ENCODE measurements around the gene TRMT1L. TPM values are rescaled to one million over a fixed set of nuclear protein-coding genes. Genes with fewer than 3 reads are reported as not detected.
A peak's percentile ranks its signal among the peaks of the same experiment; 100 is the strongest.
"Not testable (repeated sequence)": the region's sequence is repeated elsewhere in the genome, so short reads cannot be mapped to it uniquely, and the experiment has no call there.

Gene TRMT1L, protein sequence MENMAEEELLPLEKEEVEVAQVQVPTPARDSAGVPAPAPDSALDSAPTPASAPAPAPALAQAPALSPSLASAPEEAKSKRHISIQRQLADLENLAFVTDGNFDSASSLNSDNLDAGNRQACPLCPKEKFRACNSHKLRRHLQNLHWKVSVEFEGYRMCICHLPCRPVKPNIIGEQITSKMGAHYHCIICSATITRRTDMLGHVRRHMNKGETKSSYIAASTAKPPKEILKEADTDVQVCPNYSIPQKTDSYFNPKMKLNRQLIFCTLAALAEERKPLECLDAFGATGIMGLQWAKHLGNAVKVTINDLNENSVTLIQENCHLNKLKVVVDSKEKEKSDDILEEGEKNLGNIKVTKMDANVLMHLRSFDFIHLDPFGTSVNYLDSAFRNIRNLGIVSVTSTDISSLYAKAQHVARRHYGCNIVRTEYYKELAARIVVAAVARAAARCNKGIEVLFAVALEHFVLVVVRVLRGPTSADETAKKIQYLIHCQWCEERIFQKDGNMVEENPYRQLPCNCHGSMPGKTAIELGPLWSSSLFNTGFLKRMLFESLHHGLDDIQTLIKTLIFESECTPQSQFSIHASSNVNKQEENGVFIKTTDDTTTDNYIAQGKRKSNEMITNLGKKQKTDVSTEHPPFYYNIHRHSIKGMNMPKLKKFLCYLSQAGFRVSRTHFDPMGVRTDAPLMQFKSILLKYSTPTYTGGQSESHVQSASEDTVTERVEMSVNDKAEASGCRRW
- total RNA-seq = 10 to 100 TPM; 18.3 to 67.7 (median 20.9) TPM

DNA sequence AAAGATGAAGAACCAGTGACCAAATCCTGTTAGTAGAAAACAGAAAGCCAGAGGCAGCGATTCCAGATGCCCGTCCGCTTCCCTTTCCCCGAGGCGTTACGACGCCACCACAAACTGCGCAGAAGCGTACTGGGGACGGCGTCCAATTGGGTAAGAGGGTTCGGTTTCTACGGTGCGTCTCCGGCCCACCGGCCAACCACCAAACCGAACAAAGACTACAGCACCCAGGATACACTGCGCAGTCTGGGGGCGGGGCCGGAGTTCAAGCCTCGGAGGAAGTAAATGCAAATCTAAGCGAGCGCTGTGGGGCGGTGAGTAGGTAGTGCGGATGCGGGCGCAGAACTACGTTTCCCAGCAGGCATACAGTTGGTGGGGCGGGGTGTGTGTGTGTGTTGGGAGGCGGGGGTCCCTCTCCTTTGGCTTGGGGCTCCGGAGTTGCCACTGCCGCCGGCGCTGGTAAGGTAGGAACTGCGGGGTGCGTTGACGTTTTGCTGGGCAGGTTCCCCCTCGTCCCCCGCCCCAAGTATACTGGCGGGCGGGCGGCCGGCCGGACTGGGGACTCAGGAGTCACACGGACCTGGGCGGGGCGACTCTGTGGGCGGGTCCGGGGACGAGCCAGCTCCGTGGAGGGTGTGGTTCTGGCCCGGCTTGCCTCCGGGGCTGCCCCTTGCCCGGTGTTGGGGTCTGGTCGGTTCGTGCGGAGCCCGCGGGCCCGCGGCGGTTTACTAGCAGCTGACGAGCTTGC lies at the start of gene TRMT1L, which contains the start of gene SWT1:
TRMT1L (minus strand) TSS at position 100 of the 745 bp plus-strand sequence. CDS start 241 bp downstream, outside the sequence.
SWT1 (plus strand) TSS at position 314 of the 745 bp plus-strand sequence. CDS start 3,675 bp downstream, outside the sequence.
- Histone ChIP-seq H3K4me3 (peak within 1 kb of the TSS; percentile 70 to 95 (median 84)), H3K27me3 (no peaks in the 10 kb centered on the region), H3K36me3 (no peaks in the 10 kb centered on the region), H3K9me3 (no peaks in the 10 kb centered on the region), H3K27ac (peak within 1 kb of the TSS; percentile 97 to 100 (median 98)), H3K4me1 (peaks cover 6 to 29% (median 18%) of the 10 kb centered on the region in 4 donors)
- in situ Hi-C loops (cut with MboI; ENCODE audit: low pct_ligation_motif_present in 1 of 4, low pct_unique_long_range_greater_than_20kb in 1 of 4, low sequenced_read_pairs in 3 of 4) (loop anchor here (10.0 to 25.0 kb wide), 3 partner anchors 158 to 370 kb away; partner anchors contain the start of gene IVNS1ABP (in 1 of the 4)), intact Hi-C loops (cut with DNase I; ENCODE audit: low total_unique reads) (no loop called here)
- no peak for TF ChIP-seq EP300 (IDR thresholded peaks at IDR 0.05; ENCODE audit: low read depth)
- peak; percentile 100 for TF ChIP-seq POLR2AphosphoS5 (IDR thresholded peaks at IDR 0.05)
- TF ChIP-seq POLR2A (IDR thresholded peaks at IDR 0.05) = peak; percentile 99
- TF ChIP-seq, protein P1, sequence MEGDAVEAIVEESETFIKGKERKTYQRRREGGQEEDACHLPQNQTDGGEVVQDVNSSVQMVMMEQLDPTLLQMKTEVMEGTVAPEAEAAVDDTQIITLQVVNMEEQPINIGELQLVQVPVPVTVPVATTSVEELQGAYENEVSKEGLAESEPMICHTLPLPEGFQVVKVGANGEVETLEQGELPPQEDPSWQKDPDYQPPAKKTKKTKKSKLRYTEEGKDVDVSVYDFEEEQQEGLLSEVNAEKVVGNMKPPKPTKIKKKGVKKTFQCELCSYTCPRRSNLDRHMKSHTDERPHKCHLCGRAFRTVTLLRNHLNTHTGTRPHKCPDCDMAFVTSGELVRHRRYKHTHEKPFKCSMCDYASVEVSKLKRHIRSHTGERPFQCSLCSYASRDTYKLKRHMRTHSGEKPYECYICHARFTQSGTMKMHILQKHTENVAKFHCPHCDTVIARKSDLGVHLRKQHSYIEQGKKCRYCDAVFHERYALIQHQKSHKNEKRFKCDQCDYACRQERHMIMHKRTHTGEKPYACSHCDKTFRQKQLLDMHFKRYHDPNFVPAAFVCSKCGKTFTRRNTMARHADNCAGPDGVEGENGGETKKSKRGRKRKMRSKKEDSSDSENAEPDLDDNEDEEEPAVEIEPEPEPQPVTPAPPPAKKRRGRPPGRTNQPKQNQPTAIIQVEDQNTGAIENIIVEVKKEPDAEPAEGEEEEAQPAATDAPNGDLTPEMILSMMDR (IDR thresholded peaks at IDR 0.05) = peak in 1 of 5 experiments; percentile 18
- peak; percentile 99 for DNase-seq
- WGBS, 2 donors (ENCODE audit: low coverage in 1 of 2) = 0% methylated on average over 42 of the region's 63 CpGs; no CpG with 5 or more reads in 1 of the 2 donors

DNA sequence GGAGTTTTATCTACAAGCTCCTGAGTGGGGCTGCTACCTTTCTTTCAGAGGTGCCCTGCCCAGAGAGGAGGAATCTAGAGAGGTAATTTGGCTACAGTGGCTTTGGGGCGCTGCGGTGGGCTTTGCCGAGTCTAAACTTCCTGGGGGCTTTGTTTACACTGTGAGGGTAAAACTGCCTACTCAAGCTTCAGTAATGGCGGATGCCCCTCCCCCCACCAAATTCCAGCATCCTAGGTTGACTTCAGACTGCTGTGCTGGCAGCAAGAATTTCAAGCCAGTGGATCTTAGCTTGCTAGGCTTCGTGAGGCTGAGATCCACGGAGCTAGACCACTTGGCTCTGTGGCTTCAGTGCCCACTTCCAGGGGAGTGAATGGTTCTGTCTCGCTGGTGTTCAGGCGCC lies 44.1 kb upstream of the TRMT1L start:
- no peak overlapping the region for H3K27ac ChIP-seq
- in situ Hi-C loops (cut with MboI; ENCODE audit: low pct_ligation_motif_present in 1 of 4, low pct_unique_long_range_greater_than_20kb in 1 of 4, low sequenced_read_pairs in 3 of 4) = no loop called here
- intact Hi-C loops (cut with DNase I; ENCODE audit: low total_unique reads) = no loop called here
- no peak overlapping the region for H3K4me3 ChIP-seq
- TF ChIP-seq POLR2A (IDR thresholded peaks at IDR 0.05) = no peak
- TF ChIP-seq EP300 (IDR thresholded peaks at IDR 0.05; ENCODE audit: low read depth) = no peak
- peaks cover 0 to 3% of the 10 kb centered on the region in 2 donors for H3K9me3 ChIP-seq
- DNase-seq = no peak
- 94% methylated on average over 8 of the region's 8 CpGs; no CpG with 5 or more reads in 1 of the 2 donors for WGBS, 2 donors (ENCODE audit: low coverage in 1 of 2)
- H3K36me3 ChIP-seq = no peaks in the 10 kb centered on the region
- H3K4me1 ChIP-seq = no peaks in the 10 kb centered on the region
- no peaks in the 10 kb centered on the region for H3K27me3 ChIP-seq

DNA sequence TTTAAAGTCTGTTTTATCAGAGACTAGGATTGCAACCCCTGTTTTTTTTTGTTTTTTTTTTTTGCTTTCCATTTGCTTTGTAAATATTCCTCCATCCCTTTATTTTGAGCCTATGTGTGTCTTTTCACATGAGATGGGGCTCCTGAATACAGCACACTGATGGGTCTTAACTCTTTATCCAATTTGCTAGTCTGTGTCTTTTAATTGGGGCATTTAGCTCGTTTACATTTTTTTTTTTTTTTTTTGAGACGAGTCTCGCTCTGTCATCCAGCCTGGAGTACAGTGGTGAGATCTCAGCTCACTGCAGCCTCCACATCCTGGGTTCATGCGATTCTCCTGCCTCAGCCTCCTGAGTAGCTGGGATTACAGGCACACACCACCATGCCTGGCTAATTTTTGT lies 42.0 kb upstream of the TRMT1L start:
- H3K4me1 ChIP-seq; H3K9me3 ChIP-seq; H3K27me3 ChIP-seq; in situ Hi-C loops (cut with MboI; ENCODE audit: low pct_ligation_motif_present in 1 of 4, low pct_unique_long_range_greater_than_20kb in 1 of 4, low sequenced_read_pairs in 3 of 4); intact Hi-C loops (cut with DNase I; ENCODE audit: low total_unique reads); H3K27ac ChIP-seq; H3K4me3 ChIP-seq; DNase-seq; H3K36me3 ChIP-seq: not testable (repeated sequence)
- 96 to 97% methylated on average over 4 of the region's 4 CpGs for WGBS, 2 donors (ENCODE audit: low coverage in 1 of 2)

DNA sequence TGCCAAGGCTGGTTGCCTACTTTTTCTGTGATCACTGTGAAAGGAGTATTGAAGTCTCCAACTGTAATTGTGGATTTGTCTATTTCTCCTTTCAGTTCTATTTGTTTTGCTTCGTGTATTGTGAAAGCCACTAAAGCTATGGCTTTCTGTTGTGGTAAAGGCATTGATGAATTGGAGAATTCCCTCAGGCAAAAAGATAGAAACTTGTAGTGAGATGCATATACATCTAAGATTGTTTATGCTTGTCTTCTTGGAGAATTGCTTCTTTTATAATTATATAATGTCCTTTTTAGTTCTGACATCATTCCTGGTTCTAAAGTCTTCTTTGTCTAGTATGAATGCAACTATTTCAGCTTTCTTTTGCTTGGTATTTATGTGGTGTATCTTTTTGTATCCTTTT lies 37.0 kb upstream of the TRMT1L start:
- in situ Hi-C loops (cut with MboI; ENCODE audit: low pct_ligation_motif_present in 1 of 4, low pct_unique_long_range_greater_than_20kb in 1 of 4, low sequenced_read_pairs in 3 of 4) (no loop called here), intact Hi-C loops (cut with DNase I; ENCODE audit: low total_unique reads) (no loop called here)
- H3K4me3 ChIP-seq = no peak overlapping the region
- H3K36me3 ChIP-seq = peaks cover 0 to 7% (median 0%) of the 10 kb centered on the region in 4 donors
- DNase-seq = no peak
- H3K27ac ChIP-seq = no peak overlapping the region
- 79 to 100% methylated on average over 1 of the region's 1 CpG for WGBS, 2 donors (ENCODE audit: low coverage in 1 of 2)
- H3K9me3 ChIP-seq = peaks cover 0 to 3% of the 10 kb centered on the region in 2 donors
- H3K4me1 ChIP-seq = no peaks in the 10 kb centered on the region
- H3K27me3 ChIP-seq = no peaks in the 10 kb centered on the region
- TF ChIP-seq EP300 (IDR thresholded peaks at IDR 0.05; ENCODE audit: low read depth) (no peak), POLR2A (IDR thresholded peaks at IDR 0.05) (no peak), POLR2AphosphoS5 (IDR thresholded peaks at IDR 0.05) (no peak)
- TF ChIP-seq, protein P1 (IDR thresholded peaks at IDR 0.05) = no peak
